HepG2 (cell line): ENCODE results near the gene KLHL36. TPM values are rescaled to one million over a fixed set of nuclear protein-coding genes. Genes with fewer than 3 reads are reported as not detected.

Experiments
- ATAC-seq: fragments of 200-7000 bp; cut with Tn5 transposase; 3 replicates; pipeline ENCODE4 v1.9.1; 2020; ENCODE audit warnings: mild to moderate bottlenecking, moderate library complexity
- BruUV-seq: library from RNA; stranded (reverse); fragments of 400-500 nt; replicated peaks from 2 replicates; lab custom pipeline; 2021; lab: Mats Ljungman, UMichigan
- CTCF ChIA-PET: fragments of 300-600 bp; formaldehyde crosslinking; extraction: SDS; loops from one replicate; lab custom pipeline; 2021; ENCODE audit warnings: low total read pairs, inconsistent platforms, low intra/inter-chr PET ratio; lab: Yijun Ruan, JAX
- POLR2A ChIA-PET: fragments of 350-600 bp; sonication (Branson Sonifier 250); formaldehyde crosslinking; loops from one replicate; lab custom pipeline; 2020; ENCODE audit warnings: antibody characterized with exemption, inconsistent platforms; lab: Yijun Ruan, JAX
- DNase-seq: peaks from one replicate; pipeline ENCODE4 v3.0.0-alpha.2; 2015; ENCODE audit warnings: low spot score
- FAIRE-seq: peaks from 3 replicates; lab custom pipeline; 2011; peaks lifted over from hg19 to GRCh38; lab: Jason Lieb, UNC
- H2AFZ ChIP-seq: one replicate; pipeline ENCODE4 v1.6.1; 2011; ENCODE audit warnings: low read length, inconsistent platforms
- H3K27ac ChIP-seq: fragments of 300-600 bp; 3 replicates; pipeline ENCODE4 v1.8.0; 2011; ENCODE audit warnings: mixed run types, mild to moderate bottlenecking, mixed read lengths, low read length, inconsistent platforms; ENCODE audit not compliant: insufficient read depth; ENCODE audit errors: extremely low read length
- H3K27me3 ChIP-seq, 2 experiments: fragments of 200-600 bp in 1 of 2; 2 replicates in 1 of 2; 3 replicates in 1 of 2; pipeline versions ENCODE4 v1.6.0 to v1.8.0; 2011; ENCODE audit warnings: low read length in 2 of 2, mild to moderate bottlenecking in 2 of 2, moderate library complexity in 2 of 2, inconsistent platforms in 1 of 2; ENCODE audit not compliant: insufficient read depth in 2 of 2, control insufficient read depth in 1 of 2
- H3K36me3 ChIP-seq, 2 experiments: fragments of 200-600 bp in 1 of 2; replicated peaks in 1 of 2; 2 replicates in 1 of 2; 3 replicates in 1 of 2; pipeline versions ENCODE4 v1.5.1 to v1.8.0; 2011; ENCODE audit warnings: low read length in 2 of 2, inconsistent platforms in 1 of 2; ENCODE audit not compliant: insufficient read depth in 2 of 2, control insufficient read depth in 1 of 2
- H3K4me1 ChIP-seq: 2 replicates; pipeline ENCODE4 v1.5.1; 2012; ENCODE audit warnings: low read length, inconsistent platforms; ENCODE audit not compliant: insufficient read depth
- H3K4me2 ChIP-seq: 2 replicates; pipeline ENCODE4 v1.6.0; 2011; ENCODE audit warnings: low read depth, low read length, inconsistent platforms
- H3K4me3 ChIP-seq, 3 experiments: fragments of 200-600 bp in 1 of 3; sonication (generic), shearing (Covaris generic) in 1 of 3; replicated peaks in 1 of 3; 2 replicates each; pipeline ENCODE4 v1.5.1; 2011 to 2016; ENCODE audit warnings: low read length in 3 of 3, inconsistent platforms in 2 of 3, low read depth in 2 of 3, mild to moderate bottlenecking in 2 of 3, control low read depth in 1 of 3, mixed read lengths in 1 of 3; ENCODE audit not compliant: insufficient read depth in 1 of 3
- H3K79me2 ChIP-seq: one replicate; pipeline ENCODE4 v1.6.1; 2011; ENCODE audit warnings: low read length, inconsistent platforms; ENCODE audit not compliant: insufficient read depth
- H3K9ac ChIP-seq: 2 replicates; pipeline ENCODE4 v1.6.0; 2011; ENCODE audit warnings: mild to moderate bottlenecking, low read depth, low read length, inconsistent platforms; ENCODE audit not compliant: insufficient read depth
- H3K9me3 ChIP-seq: 2 replicates; pipeline ENCODE4 v1.5.1; 2012; ENCODE audit warnings: mild to moderate bottlenecking, low read length
- H4K20me1 ChIP-seq: 2 replicates; pipeline ENCODE4 v1.6.0; 2011; ENCODE audit warnings: inconsistent platforms, mild to moderate bottlenecking, low read length, moderate library complexity; ENCODE audit not compliant: insufficient read depth
- ARHGAP35 ChIP-seq: sonication (generic); formaldehyde crosslinking; IDR thresholded peaks from 2 replicates; pipeline ENCODE4 v1.9.0; 2022; ENCODE audit warnings: mild to moderate bottlenecking, inconsistent platforms, moderate library complexity, missing genetic modification reagents, borderline replicate concordance
- EEA1 ChIP-seq: sonication (generic); formaldehyde crosslinking; IDR thresholded peaks from 2 replicates; pipeline ENCODE4 v1.5.1; 2020; ENCODE audit warnings: mild to moderate bottlenecking, missing genetic modification reagents, borderline replicate concordance
- GZF1 ChIP-seq: sonication (generic); formaldehyde crosslinking; IDR thresholded peaks from 2 replicates; pipeline ENCODE4 v1.5.1; 2020; ENCODE audit warnings: mild to moderate bottlenecking, missing genetic modification reagents
- HINFP ChIP-seq: sonication (generic); formaldehyde crosslinking; IDR thresholded peaks from 2 replicates; pipeline ENCODE4 v1.4.0; 2020; ENCODE audit warnings: low read depth, mild to moderate bottlenecking, missing genetic modification reagents
- HOXA3 ChIP-seq: sonication (generic); formaldehyde crosslinking; IDR thresholded peaks from 2 replicates; pipeline ENCODE4 v1.5.0; 2020; ENCODE audit warnings: missing genetic modification reagents
- HOXD1 ChIP-seq: sonication (generic); formaldehyde crosslinking; IDR thresholded peaks from 2 replicates; pipeline ENCODE4 v1.5.0; 2020; ENCODE audit warnings: missing genetic modification reagents
- JDP2 ChIP-seq: sonication (generic); formaldehyde crosslinking; IDR thresholded peaks from 2 replicates; pipeline ENCODE4 v1.8.1; 2022; ENCODE audit warnings: missing genetic modification reagents, borderline replicate concordance
- KLF12 ChIP-seq: sonication (generic); formaldehyde crosslinking; IDR thresholded peaks from 2 replicates; pipeline ENCODE4 v1.4.0; 2020; ENCODE audit warnings: missing genetic modification reagents, borderline replicate concordance
- MATR3 ChIP-seq: sonication (generic); formaldehyde crosslinking; IDR thresholded peaks from 2 replicates; pipeline ENCODE4 v1.4.0; 2020; ENCODE audit warnings: missing genetic modification reagents
- PRDM10 ChIP-seq: sonication (generic); formaldehyde crosslinking; IDR thresholded peaks from 2 replicates; pipeline ENCODE4 v1.4.0; 2020; ENCODE audit warnings: low read depth, missing genetic modification reagents
- RCOR2 ChIP-seq: IDR thresholded peaks from 2 replicates; pipeline ENCODE4 v1.6.1; 2016; ENCODE audit warnings: missing biosample characterization, missing genetic modification reagents
- SCMH1 ChIP-seq: sonication (generic); formaldehyde crosslinking; IDR thresholded peaks from 2 replicates; pipeline ENCODE4 v1.9.0; 2021; ENCODE audit warnings: missing genetic modification reagents, mild to moderate bottlenecking, borderline replicate concordance
- TFAP4 ChIP-seq: sonication (generic); IDR thresholded peaks from 2 replicates; pipeline ENCODE4 v1.6.1; 2016; ENCODE audit warnings: low read depth, borderline replicate concordance
- YEATS4 ChIP-seq: sonication (generic); formaldehyde crosslinking; IDR thresholded peaks from 2 replicates; pipeline ENCODE4 v1.4.0; 2020; ENCODE audit warnings: missing genetic modification reagents, borderline replicate concordance
- ZFP91 ChIP-seq: sonication (generic); formaldehyde crosslinking; IDR thresholded peaks from 2 replicates; pipeline ENCODE4 v1.9.0; 2022; ENCODE audit warnings: missing genetic modification reagents, mild to moderate bottlenecking, borderline replicate concordance
- ZNF282 ChIP-seq: fragments of 450-650 bp; IDR thresholded peaks from 2 replicates; pipeline ENCODE4 v1.6.1; 2018; ENCODE audit not compliant: partially characterized antibody
- ZNF30 ChIP-seq: sonication (generic); formaldehyde crosslinking; IDR thresholded peaks from 2 replicates; pipeline ENCODE4 v1.5.0; 2020; ENCODE audit warnings: mild to moderate bottlenecking, missing genetic modification reagents
- ZNF530 ChIP-seq: sonication (generic); formaldehyde crosslinking; IDR thresholded peaks from 2 replicates; pipeline ENCODE4 v1.5.0; 2020; ENCODE audit warnings: low read depth, mild to moderate bottlenecking, missing genetic modification reagents
- WGBS: methylation state at CpG from one replicate; pipeline ENCODE4 v1.1.6; 2017; ENCODE audit warnings: low lambda C conversion rate; 5-methylcytosine and 5-hydroxymethylcytosine counted together
- in situ Hi-C: cut with HindIII; loops from 2 replicates; pipeline ENCODE4 v1.10.0; 2017; ENCODE audit warnings: low pct_unique_long_range_greater_than_20kb; ENCODE audit not compliant: extremely low pct_ligation_motif_present
- intact Hi-C: fragments of 100-400 bp; cut with micrococcal nuclease; formaldehyde crosslinking; loops from one replicate; pipeline ENCODE4 v1.10.0; 2022; ENCODE audit not compliant: unreplicated experiment
- polyA plus RNA-seq, 8 experiments: library from polyadenylated mRNA; depleted of rRNA in 3 of 8; stranded (reverse) in 7 of 8; unstranded in 1 of 8; fragments of >200 nt; fragmentation: Illumina TruSeq in 4 of 8; extraction: Trizol in 4 of 8; gene quantifications; 2 replicates each; pipeline versions ENCODE4 v1.2.1 to v1.2.3, GENCODE V29; 2011 to 2016; ENCODE audit warnings: low read depth in 4 of 8, missing spikeins in 1 of 8, mixed read lengths in 1 of 8; ENCODE audit not compliant: insufficient read depth in 1 of 8
- total RNA-seq, 5 experiments: library from RNA; depleted of rRNA; stranded (reverse); fragments of >200 nt; fragmentation: Illumina TruSeq; extraction: Trizol; gene quantifications; 2 replicates each; pipeline ENCODE4 v1.2.3, GENCODE V29; 2016; ENCODE audit warnings: low read depth in 1 of 5

The KLHL36 gene
- total and polyA plus RNA-seq, 2 of the 13 experiments (the other 11 are each of a cell fraction or from before 2014, with no cell fraction given), result 24.3 to 26.0 TPM

- H3K36me3 ChIP-seq, result no peaks in the 10 kb centered on the region
- no peak overlapping the region for H3K9ac ChIP-seq
- BruUV-seq, result no TSS peak
- no peaks in the 10 kb centered on the region for H4K20me1 ChIP-seq
- H3K27ac ChIP-seq, result no peak overlapping the region
- intact Hi-C loops, result loop anchor here (1.0 kb wide), 1 partner anchor 87 kb away; no protein-coding TSS in a partner anchor
- ATAC-seq (peak; percentile 38), DNase-seq (peak; percentile 35), FAIRE-seq (no peak)
- POLR2A ChIA-PET, result no interaction called here
- H3K27me3 ChIP-seq, result peaks cover 0 to 34% of the 10 kb centered on the region in 2 experiments; a peak in 2 of 5 replicates
- CTCF ChIA-PET, result no interaction called here
- no peak overlapping the region for H2AFZ ChIP-seq
- no peaks in the 10 kb centered on the region for H3K79me2 ChIP-seq
- in situ Hi-C loops, result no loop called here
- H3K4me1 ChIP-seq, result peaks cover 50% of the 10 kb centered on the region
- H3K4me3 ChIP-seq, result peak overlapping the region in 1 of 3 experiments; percentile 30; a peak in 1 of 6 replicates
- H3K9me3 ChIP-seq, result no peaks in the 10 kb centered on the region
- 11% methylated on average over 8 of the region's 8 CpGs for WGBS
- H3K4me2 ChIP-seq, result peak overlapping the region; percentile 51
- TF ChIP-seq KLF12 (CRISPR knock-in tag), result 0 out of 2 replicates have a peak, but pooled peaks have one; percentile 13
- TF ChIP-seq GZF1 (CRISPR knock-in tag), result no peak
- TF ChIP-seq HINFP (CRISPR knock-in tag), result no peak; the same call in 1 of the 2 replicates
- TF ChIP-seq YEATS4 (CRISPR knock-in tag), result peak; percentile 36; the same call in 1 of the 2 replicates
- no peak for TF ChIP-seq SCMH1
- no peak for TF ChIP-seq HOXD1 (CRISPR knock-in tag)
- TF ChIP-seq ZNF282, result no peak
- peak; percentile 92 for TF ChIP-seq PRDM10 (CRISPR knock-in tag)
- TF ChIP-seq JDP2 (CRISPR knock-in tag), result no peak
- no peak for TF ChIP-seq ARHGAP35 (CRISPR knock-in tag)
- TF ChIP-seq TFAP4, result peak; percentile 54; the same call in 1 of the 2 replicates
- no peak for TF ChIP-seq EEA1 (CRISPR knock-in tag)
- TF ChIP-seq RCOR2 (CRISPR knock-in tag), result peak; percentile 61; the same call in 1 of the 2 replicates
- no peak for TF ChIP-seq ZNF530
- TF ChIP-seq ZFP91 (CRISPR knock-in tag), result peak; percentile 49; the same call in 1 of the 2 replicates
- TF ChIP-seq HOXA3 (CRISPR knock-in tag), result no peak; the same call in 1 of the 2 replicates
- TF ChIP-seq MATR3 (CRISPR knock-in tag), result no peak
- TF ChIP-seq ZNF30 (CRISPR knock-in tag), result no peak
These were observed 5.1 kb upstream of the KLHL36 start for GRCh38 chr16:84643180-84643583.
